GM12801 (cell line): ENCODE measurements around the gene MFSD2A.

Experiments used
- TF ChIP-seq, protein P1 (sequence below): IDR thresholded peaks from one replicate; pipeline ENCODE4 v1.5.1; 2011; ENCODE audit warnings: control low read depth; ENCODE audit not compliant: insufficient read length; ENCODE audit errors: extremely low read depth

Gene MFSD2A

DNA sequence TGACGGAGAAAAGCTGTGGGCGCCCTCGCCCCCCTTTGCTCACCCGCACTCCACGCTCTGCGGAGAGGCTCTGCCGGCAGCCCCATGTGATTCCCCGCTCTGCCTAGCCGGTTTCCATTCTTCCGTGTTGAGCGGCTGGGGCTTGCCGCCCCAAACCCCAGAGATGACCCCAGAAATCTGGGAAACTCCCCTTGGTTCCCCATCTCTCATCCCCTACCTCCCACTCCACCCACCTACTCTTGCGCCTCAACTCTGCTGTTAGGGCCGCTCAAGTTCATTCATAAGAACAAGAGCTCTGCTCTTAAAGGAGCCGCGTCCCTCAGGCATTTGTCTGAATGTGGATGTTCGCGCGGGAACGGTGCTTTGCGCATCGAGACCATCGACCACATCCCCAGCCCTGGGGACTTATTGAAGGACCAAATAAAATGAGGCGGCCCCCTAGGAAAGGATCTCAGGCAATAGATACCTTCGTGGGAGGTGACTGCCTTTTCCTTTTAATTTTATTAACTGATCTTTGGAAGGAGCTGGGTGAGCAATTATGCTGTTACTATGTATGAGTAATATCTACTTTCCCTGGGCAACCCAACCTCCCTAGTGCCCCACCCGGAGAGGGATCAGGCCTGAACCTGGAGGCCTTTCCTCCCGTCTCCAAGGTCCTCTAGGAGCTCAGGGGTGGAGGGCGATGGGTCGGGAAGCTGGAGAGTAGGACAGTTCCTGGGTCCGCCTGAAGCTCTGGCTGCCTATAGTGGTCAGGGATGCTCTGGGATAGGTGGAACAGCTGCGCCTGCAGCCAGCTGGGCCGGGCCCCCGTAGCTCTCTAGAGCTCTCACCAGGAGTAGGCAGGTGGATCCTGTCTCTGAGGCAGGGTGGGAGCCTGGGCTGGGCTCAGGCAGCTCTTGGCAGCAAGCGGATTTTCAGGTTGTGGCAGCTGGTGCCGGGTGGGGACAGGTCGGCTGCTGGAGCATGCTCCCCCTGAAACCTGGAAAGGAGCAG lies 898 bp downstream of the MFSD2A start:
- TF ChIP-seq, protein P1, sequence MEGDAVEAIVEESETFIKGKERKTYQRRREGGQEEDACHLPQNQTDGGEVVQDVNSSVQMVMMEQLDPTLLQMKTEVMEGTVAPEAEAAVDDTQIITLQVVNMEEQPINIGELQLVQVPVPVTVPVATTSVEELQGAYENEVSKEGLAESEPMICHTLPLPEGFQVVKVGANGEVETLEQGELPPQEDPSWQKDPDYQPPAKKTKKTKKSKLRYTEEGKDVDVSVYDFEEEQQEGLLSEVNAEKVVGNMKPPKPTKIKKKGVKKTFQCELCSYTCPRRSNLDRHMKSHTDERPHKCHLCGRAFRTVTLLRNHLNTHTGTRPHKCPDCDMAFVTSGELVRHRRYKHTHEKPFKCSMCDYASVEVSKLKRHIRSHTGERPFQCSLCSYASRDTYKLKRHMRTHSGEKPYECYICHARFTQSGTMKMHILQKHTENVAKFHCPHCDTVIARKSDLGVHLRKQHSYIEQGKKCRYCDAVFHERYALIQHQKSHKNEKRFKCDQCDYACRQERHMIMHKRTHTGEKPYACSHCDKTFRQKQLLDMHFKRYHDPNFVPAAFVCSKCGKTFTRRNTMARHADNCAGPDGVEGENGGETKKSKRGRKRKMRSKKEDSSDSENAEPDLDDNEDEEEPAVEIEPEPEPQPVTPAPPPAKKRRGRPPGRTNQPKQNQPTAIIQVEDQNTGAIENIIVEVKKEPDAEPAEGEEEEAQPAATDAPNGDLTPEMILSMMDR = no peak

DNA sequence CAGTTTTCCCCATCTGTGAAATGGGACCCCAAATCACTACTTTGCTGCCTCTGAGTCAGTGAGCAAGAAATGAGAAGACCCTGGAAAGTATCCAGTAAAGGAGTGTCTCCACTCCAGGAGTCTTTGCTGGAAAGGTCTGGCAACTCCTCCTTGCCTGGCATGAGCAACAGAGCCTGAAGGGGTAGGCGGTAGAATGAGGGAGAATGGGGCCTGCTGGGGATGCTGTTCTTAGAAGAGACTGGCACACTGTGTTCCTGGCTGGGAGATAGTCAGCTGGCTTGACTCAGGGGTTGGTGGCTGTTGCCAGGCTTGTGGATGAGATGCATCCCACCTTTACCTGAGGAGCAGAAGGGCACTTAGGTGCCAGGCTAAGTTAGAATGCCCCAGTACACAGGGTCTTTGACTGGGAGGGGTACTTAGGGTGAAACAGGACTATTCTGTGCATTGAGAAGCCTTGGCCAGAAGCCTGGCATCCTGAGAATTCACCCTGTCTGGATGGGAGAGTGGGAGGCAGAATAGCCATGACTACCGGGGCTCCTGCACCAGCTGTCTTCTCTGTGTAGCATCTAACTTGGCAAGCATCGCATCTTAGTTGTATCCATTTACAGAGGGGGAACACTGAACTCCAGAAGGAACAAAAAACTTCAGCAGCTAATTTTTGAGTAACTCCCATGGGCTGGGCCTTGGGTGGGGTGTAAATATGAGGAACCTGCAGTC lies 2.5 kb downstream of the MFSD2A start:
- TF ChIP-seq, protein P1 = no peak

DNA sequence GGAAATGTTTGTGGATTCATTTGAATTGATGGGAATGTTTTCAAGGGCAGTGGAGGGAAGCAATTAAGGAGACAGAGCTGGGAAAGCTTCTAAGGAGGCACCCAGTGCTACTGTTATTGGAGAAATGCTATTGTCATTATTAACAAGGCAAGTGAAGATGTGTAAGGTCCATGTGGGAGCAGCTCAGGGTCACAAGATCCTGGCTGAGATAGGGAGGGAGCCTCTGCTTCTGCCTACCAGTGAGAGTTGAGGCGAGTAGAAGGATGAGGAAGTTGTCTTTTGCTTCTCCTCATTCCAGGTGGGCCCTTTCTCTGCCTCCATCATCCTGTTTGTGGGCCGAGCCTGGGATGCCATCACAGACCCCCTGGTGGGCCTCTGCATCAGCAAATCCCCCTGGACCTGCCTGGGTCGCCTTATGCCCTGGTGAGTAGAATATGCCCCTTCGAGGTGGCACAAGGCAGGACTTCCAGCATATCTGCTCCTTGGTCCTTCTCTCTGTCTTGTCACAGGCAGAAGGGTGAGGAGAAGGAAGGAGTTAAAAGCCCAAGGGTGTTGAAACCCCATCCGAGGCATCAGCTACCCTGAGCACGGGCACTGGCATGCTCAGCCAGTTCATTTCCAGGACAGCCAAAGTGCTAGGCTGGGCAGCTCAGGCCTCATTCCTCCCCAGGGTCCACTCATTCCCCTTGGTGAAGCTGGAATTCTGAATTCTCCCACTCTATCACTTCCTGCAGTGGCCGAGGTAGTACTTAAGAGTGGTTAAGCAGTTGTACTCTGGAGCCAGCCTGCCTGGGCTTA lies 3.7 kb downstream of the MFSD2A start:
- TF ChIP-seq, protein P1 = no peak

DNA sequence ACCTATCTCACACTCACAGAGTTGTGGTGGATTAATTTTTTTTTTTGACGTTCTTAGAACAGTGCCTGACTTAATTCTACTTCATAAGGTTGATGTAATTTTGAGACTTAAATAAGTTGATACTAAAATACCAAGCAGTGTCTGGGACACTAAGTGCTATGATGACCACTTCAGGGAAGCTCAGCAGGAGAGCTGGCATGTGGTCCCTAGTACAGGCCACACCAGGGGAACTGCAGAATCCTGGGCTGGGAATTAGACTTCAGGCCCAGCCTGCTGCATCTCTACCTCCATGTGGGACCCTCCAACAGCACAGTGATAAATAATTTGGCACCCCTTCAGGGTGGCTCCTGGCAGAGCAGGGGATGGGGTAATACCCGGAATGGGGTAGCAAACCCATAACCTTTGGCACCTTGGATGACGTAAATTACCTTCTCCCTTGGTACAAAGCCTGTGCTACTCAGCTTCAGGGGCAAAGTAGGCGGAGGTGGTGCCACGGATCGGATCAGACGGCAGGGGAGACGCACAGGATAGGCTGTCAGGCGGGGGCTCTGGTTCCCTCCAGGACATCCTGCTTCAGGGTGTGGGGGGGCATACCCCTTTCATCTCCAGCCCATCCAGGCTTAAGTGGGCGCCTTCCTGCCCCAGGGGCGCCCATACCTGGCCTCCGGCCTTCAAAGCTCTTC lies 4.8 kb downstream of the MFSD2A start:
- TF ChIP-seq, protein P1 = no peak

DNA sequence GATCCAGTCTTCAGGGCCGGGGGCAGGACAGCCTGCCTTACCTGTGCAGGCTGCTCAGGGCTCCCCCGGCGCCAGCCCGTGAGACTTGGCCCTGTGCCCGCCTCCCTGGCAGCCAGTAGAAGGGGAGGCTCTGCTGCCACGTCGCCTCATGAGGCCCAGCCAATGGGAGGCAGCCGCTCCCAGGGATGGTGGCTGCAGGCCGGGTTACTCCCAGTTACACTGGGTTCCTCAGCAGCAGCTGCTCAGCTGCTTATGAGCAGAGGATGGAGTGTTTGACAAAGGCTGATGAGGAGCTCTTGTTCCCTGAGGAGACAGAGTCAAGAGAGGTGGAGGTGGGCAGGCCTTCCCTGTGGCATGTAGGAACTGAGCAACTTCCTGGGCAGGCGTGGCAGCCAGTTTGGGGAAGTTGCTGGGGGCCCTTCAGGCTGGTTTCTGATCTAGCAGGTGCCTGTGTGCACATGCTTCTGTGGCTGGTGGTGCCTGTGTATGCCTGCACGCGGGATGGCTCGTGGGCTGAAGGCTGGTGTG lies 5.5 kb downstream of the MFSD2A start:
- TF ChIP-seq, protein P1 = no peak

DNA sequence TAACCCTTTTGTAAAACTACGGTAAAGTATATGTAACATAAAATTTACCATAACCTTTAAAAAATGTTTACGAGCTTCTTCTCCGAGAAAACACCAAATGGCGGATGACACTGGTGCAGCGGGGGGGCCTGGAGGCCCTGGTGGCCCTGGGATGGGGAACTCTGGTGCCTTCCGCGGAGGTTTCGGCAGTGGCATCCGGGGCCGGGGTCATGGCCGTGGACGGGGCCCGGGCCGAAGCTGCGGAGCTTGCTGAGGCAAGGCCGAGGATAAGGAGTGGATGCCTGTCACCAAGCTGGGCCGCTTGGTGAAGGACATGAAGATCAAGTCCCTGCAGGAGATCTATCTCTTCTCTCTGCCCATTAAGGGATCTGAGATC lies 7.5 kb downstream of the MFSD2A start:
- TF ChIP-seq, protein P1 = no peak
